NCI-H1105 (cell line): ENCODE results near the gene MST1.

Source experiments
- DNase-seq: peaks from one replicate; lab custom pipeline; 2025; lab: John Stamatoyannopoulos, UW

Gene MST1

GRCh38 chr3:49674497-49674983 lies 14.7 kb downstream of the MST1 start:
- DNase-seq: no peak

DNA sequence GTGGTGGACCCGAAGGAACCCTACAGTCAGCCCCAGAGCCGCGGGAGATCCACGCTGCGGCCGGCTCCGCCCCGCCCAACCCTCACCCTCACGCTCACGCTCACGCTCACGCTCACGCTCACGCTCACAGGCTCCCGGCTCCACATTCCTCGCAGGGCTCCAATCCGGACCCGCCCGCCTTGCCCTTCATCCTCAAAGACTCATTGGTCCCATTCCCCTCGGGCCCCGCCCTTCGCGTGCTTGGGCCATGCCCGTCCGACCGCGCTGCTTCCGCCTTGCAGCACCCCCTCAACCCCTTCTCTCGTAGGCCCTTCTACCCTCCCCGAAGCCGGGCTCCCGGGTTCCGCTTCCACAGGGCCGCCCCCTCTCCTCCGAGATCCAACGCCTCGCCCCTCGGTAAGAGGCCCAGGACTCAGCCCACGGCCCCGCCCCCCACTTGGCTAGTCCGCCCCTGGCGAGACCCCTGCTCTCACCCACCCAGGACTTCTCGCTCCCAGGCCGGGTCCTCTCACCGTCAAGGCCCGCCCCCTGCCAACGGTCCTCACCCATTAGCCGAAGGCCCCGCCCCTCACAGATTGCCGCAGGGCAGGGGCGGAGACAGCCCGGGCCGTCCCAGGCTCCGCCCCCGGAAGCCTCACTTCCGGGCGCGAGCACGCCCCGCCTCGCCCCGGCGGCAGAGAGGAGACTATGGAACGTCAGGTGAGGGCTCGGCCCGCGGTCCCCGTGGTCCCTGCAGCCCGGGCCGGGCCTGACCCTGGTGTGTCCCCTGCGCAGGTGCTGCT lies 15.4 kb downstream of the MST1 start, which contains the start of gene APEH:
Gene APEH (plus strand): TSS at position 637 of the 782 bp plus-strand sequence. CDS start 51 bp downstream, at position 688.
- no peak for DNase-seq

DNA sequence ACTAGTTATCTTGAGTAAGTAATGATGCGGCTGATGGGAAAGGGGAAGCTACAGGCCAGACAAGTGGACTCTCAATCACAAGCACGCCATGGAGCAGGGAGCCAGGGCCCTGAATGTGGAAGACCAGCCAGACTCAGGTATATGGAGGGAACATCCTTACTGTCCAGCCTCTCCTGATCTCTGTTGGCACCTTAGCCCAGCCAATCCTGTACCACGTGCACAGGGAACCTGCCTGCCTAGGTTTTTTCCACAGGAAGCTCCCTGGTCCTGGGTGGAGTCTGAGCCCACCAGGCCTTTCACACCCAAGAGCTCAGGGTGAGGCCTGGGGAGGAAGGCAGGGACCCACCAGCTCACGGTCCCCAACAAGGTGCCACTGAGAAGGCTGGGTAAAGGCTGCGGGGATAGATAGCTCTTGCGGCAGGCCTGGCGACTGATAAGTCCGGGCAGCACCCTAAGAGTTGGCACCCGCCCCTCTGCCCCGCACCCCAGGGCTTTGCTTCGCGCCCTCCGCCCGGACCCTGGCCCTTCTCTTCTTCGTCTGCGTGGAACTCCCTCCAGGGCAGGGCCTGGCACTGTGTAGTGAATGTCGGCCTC lies 16.1 kb downstream of the MST1 start:
- DNase-seq: no peak

DNA sequence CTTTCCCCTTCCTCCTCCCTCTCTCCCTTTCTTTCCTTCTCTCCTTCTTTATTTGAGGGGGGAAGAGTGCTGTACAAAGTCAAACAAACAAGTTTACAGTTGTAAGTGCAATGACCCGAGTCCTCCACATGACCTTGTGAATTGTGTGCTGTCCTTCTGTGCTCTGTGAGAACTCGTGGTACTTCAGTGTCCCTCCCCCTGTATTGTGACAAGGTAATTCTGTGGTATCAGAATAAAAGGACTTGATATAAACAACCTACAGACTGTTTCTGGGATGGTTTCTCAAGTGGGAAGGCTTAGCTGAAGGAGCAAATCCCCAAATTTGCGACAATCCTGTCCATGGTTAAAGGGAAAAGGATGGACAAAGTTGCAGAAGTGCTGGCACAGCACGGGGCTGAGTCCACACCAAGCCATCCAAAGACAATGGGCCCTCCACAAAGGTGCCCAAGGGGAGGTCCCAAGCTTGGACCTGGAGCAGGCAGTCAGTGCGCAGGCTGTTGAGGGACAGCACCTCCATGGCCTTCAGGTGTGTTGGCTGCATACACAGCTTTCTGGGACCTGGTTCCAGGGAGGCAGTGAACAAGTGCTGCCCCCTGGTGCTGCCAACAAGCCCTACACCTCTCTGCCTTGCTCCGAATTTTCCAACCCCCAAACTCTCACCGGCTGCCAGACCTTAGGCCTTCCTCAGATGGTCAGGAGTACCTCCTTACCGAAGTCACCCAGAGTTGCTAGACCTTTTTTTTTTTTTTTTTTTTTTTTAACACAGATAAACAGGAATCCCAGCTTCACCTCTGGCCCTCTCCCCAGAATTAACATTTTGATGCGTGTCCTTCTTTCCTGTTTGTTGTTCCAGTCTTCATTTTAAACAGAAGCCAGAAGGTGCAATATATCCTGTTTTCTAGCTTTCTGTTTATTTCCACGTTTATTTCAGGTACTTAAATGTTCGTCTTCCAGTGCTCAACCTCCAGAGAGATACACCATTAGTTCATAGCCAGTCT lies 17.7 kb downstream of the MST1 start:
- DNase-seq: no peak

GRCh38 chr3:49670940-49671290 lies 18.4 kb downstream of the MST1 start:
- DNase-seq: no peak

DNA sequence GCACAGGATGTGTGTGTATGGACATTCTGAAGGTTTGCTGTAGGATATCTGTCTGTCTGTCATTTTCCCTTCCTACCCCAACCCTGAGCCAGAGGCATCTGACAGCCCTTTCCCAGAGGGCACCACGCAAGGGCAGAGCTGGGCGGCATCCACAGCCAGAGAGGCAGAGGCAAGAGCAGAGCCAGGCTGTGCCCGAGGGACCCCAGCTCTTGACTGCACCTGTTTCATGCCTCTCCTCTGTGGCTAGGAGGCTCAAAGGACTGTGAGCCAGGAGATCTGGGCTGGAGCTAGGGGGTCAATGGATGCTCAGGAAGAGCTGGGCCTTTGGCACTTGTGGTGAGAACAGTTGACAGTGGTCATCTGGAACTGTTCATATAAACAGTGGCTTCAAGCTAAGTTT lies 19.9 kb downstream of the MST1 start:
- DNase-seq: no peak

- no peak for DNase-seq
These were observed 20.4 kb downstream of the MST1 start for GRCh38 chr3:49668861-49669260.

GRCh38 chr3:49668414-49668797 lies 20.9 kb downstream of the MST1 start:
- no peak for DNase-seq

- DNase-seq: no peak
These were observed 21.4 kb downstream of the MST1 start for GRCh38 chr3:49667701-49668413.

DNA sequence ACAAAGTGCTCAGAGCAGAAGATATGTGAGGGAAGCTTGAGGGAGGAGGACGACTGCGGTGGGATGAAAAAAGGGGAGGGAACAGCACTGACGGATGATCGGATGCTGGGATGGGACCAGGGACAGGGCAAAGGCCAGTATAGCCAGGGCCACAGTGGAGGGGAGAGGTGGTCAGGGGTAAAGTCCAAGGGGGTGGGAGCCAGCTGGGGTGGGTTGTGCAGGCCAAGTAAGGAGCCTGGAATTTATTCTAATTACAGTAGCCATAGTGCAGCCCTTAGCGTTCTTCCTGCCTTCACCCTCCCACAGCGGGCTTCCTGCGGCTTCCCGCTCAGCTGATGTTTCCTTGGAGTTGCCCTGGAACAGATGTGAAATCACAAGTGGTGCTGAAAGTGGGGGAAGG lies 22.7 kb downstream of the MST1 start:
- no peak for DNase-seq

DNA sequence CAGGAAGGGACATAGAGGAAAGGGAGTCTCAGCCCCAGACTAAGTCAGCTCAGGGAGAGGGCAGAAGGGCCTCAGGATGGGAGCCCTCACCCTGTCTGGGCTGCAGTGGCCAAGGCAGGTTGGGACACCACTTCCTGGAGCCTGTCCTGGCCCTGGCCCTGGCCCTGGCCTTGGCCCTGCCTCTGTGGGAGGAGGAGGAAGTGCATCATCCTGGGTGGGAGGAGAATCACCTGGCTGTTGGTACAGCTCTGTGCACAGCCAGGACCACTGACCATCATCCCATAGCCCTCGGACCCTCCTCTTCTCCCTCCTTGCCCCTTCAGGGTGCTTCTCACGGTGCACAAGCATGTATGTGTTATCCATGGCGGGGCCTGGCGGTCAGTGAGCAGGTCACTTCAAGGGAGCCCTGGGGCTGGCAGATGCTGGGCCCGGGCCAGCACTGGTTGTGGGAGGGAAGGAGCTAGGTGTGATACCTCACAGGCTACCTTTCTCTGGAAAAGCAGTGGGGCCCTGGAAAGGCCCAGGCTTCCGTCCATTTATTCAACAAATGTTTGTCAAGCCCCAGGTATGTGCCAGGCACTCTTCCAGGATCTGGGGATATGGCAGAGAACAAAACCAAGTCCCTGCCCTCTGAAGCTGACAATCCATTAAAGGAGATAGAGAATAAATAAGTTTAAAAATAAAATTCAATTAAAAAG lies 23.3 kb downstream of the MST1 start:
- DNase-seq: no peak

DNA sequence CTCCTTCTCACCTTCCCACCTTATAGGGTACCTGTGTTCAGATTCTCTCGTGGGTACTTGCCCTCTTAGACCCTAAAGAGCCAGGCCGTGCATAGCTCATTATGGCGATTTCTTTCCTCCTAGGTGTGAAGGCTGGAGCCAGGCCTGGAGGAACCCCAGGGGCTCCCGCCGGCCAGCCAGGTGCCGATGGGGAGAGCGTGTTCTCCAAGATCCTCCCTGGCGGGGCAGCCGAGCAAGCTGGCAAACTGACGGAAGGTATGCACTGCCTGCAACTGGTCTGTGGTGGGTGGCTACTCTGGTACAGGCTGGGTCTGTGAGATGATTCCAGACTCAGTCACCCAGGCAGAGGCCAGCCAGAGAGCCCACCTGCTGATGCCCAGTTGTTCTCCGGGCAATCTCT lies 25.0 kb downstream of the MST1 start:
- no peak for DNase-seq

GRCh38 chr3:49663831-49664230 lies 25.4 kb downstream of the MST1 start:
- DNase-seq: no peak

DNA sequence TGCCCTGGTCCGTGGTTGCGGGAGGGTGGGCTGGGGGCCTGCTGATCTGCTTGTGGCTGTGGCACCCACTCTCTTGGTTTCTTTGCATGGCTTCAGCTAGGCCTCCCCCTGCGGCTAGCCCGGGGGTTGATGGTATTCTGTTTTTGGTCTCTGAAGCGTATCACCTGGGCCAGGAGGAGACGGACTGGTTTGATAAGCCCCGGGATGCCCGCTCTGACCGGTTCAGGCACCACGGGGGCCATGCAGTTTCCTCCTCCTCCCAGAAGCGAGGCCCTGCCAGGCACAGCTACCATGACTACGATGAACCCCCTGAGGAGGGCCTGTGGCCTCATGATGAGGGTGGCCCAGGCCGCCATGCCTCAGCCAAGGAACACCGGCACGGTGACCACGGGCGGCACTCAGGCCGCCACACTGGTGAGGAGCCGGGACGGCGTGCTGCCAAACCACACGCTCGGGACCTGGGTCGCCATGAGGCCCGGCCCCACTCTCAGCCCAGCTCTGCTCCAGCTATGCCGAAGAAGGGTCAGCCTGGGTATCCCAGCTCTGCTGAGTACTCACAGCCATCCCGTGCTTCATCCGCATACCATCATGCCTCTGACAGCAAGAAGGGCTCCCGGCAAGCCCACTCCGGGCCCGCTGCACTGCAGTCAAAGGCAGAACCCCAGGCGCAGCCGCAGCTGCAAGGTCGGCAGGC lies 26.4 kb downstream of the MST1 start:
- DNase-seq: no peak

GRCh38 chr3:49662021-49662420 lies 27.3 kb downstream of the MST1 start:
- no peak for DNase-seq

DNA sequence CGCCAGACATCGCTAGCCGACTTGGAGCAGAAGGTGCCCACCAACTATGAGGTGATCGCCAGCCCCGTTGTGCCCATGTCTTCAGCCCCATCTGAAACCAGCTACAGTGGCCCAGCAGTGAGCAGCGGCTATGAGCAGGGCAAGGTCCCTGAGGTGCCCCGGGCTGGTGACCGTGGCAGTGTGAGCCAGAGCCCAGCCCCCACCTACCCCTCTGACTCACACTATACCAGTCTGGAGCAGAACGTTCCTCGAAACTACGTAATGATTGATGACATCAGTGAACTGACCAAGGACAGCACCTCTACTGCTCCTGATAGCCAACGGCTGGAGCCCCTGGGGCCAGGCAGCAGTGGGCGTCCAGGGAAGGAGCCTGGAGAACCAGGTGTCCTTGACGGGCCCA lies 28.0 kb downstream of the MST1 start:
- DNase-seq: no peak

DNA sequence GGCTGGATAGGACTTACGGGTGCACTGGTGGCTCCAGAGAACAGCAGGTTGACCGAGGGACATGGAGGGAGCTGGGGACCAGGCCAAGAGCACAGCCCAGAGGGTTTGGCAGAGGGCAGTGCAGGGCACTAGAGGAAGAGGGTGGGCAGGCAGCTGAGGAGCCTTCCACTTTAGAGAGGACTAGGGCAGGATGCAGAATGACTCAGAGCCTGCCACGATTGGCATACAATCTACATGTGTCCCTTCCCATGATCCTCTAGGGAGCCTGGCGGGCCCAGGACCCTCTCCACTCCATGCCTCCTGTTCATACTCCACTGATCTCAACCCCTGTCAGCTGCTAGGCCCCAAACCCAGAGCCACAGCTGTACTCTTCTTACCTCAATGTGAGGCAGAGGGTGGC lies 29.5 kb downstream of the MST1 start:
- no peak for DNase-seq

DNA sequence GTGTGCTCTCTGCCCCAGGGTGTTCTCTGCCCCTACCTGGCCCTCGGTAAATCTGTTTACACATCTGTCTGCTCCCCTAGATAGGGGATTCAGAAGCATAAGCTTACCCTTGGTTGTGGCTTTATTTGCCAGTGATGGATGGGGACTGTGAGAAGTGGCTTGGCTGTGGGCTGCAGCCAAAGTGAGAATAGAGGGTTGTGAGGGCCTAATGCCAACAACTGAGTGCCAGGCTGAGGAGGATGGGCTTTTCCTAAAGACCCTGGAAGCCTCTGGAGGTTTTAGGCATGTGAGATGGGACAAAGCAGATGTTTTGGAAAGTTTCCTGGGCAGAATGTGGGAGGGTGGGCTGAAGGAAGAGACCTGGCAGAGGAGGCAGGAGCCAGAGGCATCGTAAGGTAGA lies 30.6 kb downstream of the MST1 start:
- no peak for DNase-seq

GRCh38 chr3:49657208-49657915 lies 31.9 kb downstream of the MST1 start:
- DNase-seq: no peak

DNA sequence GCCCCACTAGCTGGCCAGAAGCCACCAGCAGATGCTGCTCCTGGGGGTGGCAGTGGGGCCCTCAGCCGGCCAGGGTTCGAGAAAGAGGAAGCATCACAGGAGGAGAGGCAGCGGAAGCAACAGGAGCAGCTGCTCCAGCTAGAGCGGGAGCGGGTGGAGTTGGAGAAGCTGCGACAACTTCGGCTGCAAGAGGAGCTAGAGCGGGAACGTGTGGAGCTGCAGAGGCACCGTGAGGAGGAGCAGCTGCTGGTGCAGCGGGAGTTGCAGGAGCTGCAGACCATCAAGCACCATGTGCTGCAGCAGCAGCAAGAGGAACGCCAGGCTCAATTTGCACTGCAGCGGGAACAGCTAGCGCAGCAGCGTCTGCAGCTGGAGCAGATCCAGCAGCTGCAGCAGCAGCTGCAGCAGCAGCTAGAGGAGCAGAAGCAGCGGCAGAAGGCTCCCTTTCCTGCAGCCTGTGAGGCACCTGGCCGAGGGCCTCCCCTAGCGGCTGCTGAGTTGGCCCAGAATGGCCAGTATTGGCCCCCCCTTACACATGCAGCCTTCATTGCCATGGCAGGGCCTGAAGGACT lies 32.6 kb downstream of the MST1 start:
- no peak for DNase-seq
